Measurements from ENCODE around the gene HOXB9.

Gene HOXB9

GRCh38 chr17:48639136-48639535 is 13.0 kb upstream of the HOXB9 start:
- Histone ChIP-seq H3K9me3 (ENCODE audit: insufficient read depth, low read length, severe bottlenecking) (no peaks in the 10 kb centered on the region), H3K4me3 (ENCODE audit: low read depth in 1 of 2, low read length in 2 of 2) (no peak overlapping the region), H3K36me3 (ENCODE audit: insufficient read depth, low read length) (no peaks in the 10 kb centered on the region), H3K4me1 (ENCODE audit: insufficient read depth, low read length) (no peaks in the 10 kb centered on the region), H3K79me2 (ENCODE audit: insufficient read depth, low read length) (no peaks in the 10 kb centered on the region), H3K4me2 (ENCODE audit: insufficient read depth, low read length) (no peak overlapping the region), H3K27ac (ENCODE audit: low read length) (no peak overlapping the region), H2AFZ (ENCODE audit: low read depth, low read length) (no peak overlapping the region), H3K9ac (ENCODE audit: low read depth, low read length) (no peak overlapping the region), H3K27me3 (ENCODE audit: insufficient read depth, low read length, poor library complexity) (peaks cover 57% of the 10 kb centered on the region), H4K20me1 (ENCODE audit: insufficient read depth, low read length) (no peaks in the 10 kb centered on the region)
- ATAC-seq (ENCODE audit: insufficient read depth, low read depth), result no peak
- DNase-seq, result no peak
- no peak for TF ChIP-seq CTCF (IDR thresholded peaks at IDR 0.05; ENCODE audit: borderline replicate concordance, extremely low read depth, low read length, poor library complexity, severe bottlenecking)
- TF ChIP-seq EZH2 (IDR thresholded peaks at IDR 0.05; ENCODE audit: borderline replicate concordance, low read depth, low read length, severe bottlenecking), result no peak

- Histone ChIP-seq H3K4me3 (ENCODE audit: low read depth in 1 of 2, low read length in 2 of 2) (no peak overlapping the region), H3K9me3 (ENCODE audit: insufficient read depth, low read length, severe bottlenecking) (no peaks in the 10 kb centered on the region), H3K27ac (ENCODE audit: low read length) (no peak overlapping the region), H3K9ac (ENCODE audit: low read depth, low read length) (no peak overlapping the region), H3K36me3 (ENCODE audit: insufficient read depth, low read length) (no peaks in the 10 kb centered on the region), H3K4me1 (ENCODE audit: insufficient read depth, low read length) (no peaks in the 10 kb centered on the region), H2AFZ (ENCODE audit: low read depth, low read length) (no peak overlapping the region), H3K4me2 (ENCODE audit: insufficient read depth, low read length) (no peak overlapping the region), H3K79me2 (ENCODE audit: insufficient read depth, low read length) (no peaks in the 10 kb centered on the region), H3K27me3 (ENCODE audit: insufficient read depth, low read length, poor library complexity) (peaks cover 52% of the 10 kb centered on the region), H4K20me1 (ENCODE audit: insufficient read depth, low read length) (no peaks in the 10 kb centered on the region)
- ATAC-seq (ENCODE audit: insufficient read depth, low read depth) (no peak), DNase-seq (no peak)
- TF ChIP-seq EZH2 (IDR thresholded peaks at IDR 0.05; ENCODE audit: borderline replicate concordance, low read depth, low read length, severe bottlenecking) (no peak), CTCF (IDR thresholded peaks at IDR 0.05; ENCODE audit: borderline replicate concordance, extremely low read depth, low read length, poor library complexity, severe bottlenecking) (no peak)
These were observed 11.4 kb upstream of the HOXB9 start for GRCh38 chr17:48637323-48638260.

DNA sequence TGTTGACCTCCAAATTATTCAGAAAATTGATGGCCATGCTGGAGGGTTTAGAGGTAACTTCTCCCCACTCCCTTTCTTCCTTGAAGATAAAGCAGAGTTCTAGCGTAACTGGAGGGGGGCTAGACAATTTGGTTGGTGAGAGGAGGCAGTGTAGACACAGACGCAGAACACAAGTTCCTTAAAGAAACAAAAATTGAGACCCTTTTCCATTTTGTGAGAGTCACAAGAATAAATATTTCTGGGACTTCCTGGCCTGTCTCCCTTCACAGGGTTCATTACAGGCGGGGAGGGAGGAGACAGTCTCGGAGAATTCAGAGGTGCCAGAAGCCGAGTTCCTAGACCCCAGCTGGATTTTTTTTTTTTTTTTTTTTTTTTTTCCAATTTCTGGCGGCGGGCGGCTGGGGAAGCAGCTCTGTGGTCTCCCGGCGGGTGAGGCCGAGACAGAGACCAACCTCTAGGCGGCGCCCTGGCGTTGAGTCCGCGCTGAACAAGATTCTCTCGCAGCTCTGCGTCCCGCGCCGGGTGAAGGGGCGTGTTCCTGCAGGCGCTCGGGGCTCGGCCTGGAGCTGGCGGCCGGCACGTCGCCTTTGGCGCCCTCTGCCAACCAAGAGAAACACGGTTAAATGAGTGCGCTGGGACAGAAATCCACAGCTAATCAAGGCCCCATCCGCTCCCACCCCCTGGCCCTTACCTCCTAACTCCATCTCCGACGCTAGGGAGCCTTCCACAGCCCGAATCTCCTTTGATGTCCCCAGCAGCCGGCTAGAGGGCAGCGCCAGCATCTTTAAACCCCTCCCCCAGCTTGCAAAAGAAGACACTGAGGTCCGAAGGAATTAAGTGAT is 10.2 kb upstream of the HOXB9 start:
- H3K4me2 ChIP-seq (ENCODE audit: insufficient read depth, low read length), result no peak overlapping the region
- H2AFZ ChIP-seq (ENCODE audit: low read depth, low read length), result no peak overlapping the region
- H3K27me3 ChIP-seq (ENCODE audit: insufficient read depth, low read length, poor library complexity), result peaks cover 55% of the 10 kb centered on the region
- H3K4me1 ChIP-seq (ENCODE audit: insufficient read depth, low read length), result no peaks in the 10 kb centered on the region
- H3K9ac ChIP-seq (ENCODE audit: low read depth, low read length), result no peak overlapping the region
- ATAC-seq (ENCODE audit: insufficient read depth, low read depth) (no peak), DNase-seq (peak; percentile 9)
- no peak overlapping the region for H3K4me3 ChIP-seq (ENCODE audit: low read depth in 1 of 2, low read length in 2 of 2)
- no peaks in the 10 kb centered on the region for H3K9me3 ChIP-seq (ENCODE audit: insufficient read depth, low read length, severe bottlenecking)
- H3K79me2 ChIP-seq (ENCODE audit: insufficient read depth, low read length), result no peaks in the 10 kb centered on the region
- H3K36me3 ChIP-seq (ENCODE audit: insufficient read depth, low read length), result no peaks in the 10 kb centered on the region
- TF ChIP-seq CTCF (IDR thresholded peaks at IDR 0.05; ENCODE audit: borderline replicate concordance, extremely low read depth, low read length, poor library complexity, severe bottlenecking) (peak; percentile 40), EZH2 (IDR thresholded peaks at IDR 0.05; ENCODE audit: borderline replicate concordance, low read depth, low read length, severe bottlenecking) (no peak)
- no peak overlapping the region for H3K27ac ChIP-seq (ENCODE audit: low read length)
- no peaks in the 10 kb centered on the region for H4K20me1 ChIP-seq (ENCODE audit: insufficient read depth, low read length)
